Measurements from ENCODE around the gene SLC4A3. TPM values are rescaled to one million over a fixed set of nuclear protein-coding genes. Genes with fewer than 3 reads are reported as not detected.

Gene SLC4A3
- total and polyA plus RNA-seq, 2 of the 13 experiments (the other 11 are each of a cell fraction or from before 2014, with no cell fraction given) = 0.18 to 0.95 TPM

DNA sequence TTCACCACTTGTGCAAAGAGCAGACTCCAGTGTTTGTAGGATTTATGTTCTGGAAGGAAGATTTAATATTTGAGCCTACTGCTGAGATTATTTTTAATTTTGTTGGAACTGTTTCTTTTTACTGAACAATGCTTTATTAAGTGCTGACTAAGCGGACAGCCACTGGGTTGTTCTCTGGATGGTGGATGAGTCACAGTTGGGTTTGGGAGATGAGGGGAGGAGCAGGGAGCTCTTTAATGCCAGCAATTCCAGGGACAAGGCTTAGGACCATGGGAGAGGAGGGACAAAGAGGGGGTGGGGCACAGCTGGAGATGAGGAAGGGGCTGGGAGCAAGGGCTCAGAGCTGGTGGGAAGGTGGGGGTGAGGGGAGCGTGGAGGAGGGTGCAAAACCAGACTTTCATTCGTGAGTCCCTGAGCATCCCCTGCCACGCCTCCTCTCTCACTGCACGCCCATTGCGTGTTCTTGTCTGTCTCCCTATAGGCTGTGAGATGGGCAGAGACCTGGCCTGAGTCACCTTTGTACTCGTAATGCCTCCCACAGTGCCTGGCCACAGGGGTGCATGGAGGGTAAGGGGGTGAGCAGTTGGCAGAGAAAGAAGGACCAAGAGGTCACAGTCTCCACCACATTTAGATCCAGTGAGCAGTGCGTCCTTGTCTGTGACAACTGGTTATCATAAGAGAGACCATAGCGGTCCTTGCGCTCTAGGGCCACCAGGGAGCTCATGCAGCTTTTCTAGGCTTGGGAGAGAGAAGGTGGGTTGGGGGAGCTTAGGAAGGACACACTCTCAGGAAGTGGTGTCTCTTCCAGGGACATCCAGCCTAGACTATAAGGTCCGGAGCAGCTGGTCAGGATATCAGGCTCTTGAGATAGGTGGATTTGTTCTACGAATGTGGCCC lies 18.4 kb downstream of the SLC4A3 start (continued):
- TF ChIP-seq ZNF674 (CRISPR knock-in tag; IDR thresholded peaks at IDR 0.05; ENCODE audit: low read depth) = no peak
- TF ChIP-seq ZFP1 (CRISPR knock-in tag; IDR thresholded peaks at IDR 0.05) = no peak
- no peak for TF ChIP-seq ZNF17 (CRISPR knock-in tag; IDR thresholded peaks at IDR 0.05)
- no peak for TF ChIP-seq TMF1 (CRISPR knock-in tag; IDR thresholded peaks at IDR 0.05; ENCODE audit: low read depth)
- TF ChIP-seq ZNF747 (CRISPR knock-in tag; IDR thresholded peaks at IDR 0.05; ENCODE audit: borderline replicate concordance) = no peak
- TF ChIP-seq, protein P1, sequence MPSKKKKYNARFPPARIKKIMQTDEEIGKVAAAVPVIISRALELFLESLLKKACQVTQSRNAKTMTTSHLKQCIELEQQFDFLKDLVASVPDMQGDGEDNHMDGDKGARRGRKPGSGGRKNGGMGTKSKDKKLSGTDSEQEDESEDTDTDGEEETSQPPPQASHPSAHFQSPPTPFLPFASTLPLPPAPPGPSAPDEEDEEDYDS (CRISPR knock-in tag; IDR thresholded peaks at IDR 0.05) = no peak
- TF ChIP-seq FOXJ3 (CRISPR knock-in tag; IDR thresholded peaks at IDR 0.05; ENCODE audit: borderline replicate concordance) = no peak
- peak; percentile 47 for TF ChIP-seq XRCC5 (optimal IDR thresholded peaks at IDR 0.05; ENCODE audit: low read length)
- TF ChIP-seq ZMYM2 (CRISPR knock-in tag; IDR thresholded peaks at IDR 0.05) = no peak

DNA sequence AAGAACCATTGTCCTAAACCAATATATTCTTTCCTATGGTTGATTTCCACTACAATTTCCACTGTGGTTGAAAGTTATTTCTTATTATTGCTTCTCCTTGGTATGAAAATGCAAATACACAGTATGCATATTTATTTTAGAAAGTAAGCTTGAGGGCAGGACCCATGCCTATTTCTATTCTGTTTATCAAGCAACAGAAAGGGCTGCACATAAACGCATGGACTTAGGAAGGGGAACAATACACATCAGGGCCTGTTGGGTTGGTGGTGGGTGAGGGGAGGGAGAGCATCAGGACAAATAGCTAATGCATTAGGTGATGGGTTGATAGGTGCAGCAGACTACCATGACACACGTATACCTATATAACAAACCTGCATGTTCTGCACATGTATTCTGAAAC lies 20.7 kb downstream of the SLC4A3 start:
- no peaks in the 10 kb centered on the region for H3K79me2 ChIP-seq (ENCODE audit: insufficient read depth, low read length)
- WGBS (ENCODE audit: low lambda C conversion rate) = 22% methylated on average over 2 of the region's 2 CpGs
- H3K4me2 ChIP-seq (ENCODE audit: low read depth, low read length) = no peak overlapping the region
- no peaks in the 10 kb centered on the region for H4K20me1 ChIP-seq (ENCODE audit: insufficient read depth, low read length)
- ATAC-seq = no peak
- H3K4me1 ChIP-seq (ENCODE audit: insufficient read depth, low read length) = peaks cover 24% of the 10 kb centered on the region
- H3K36me3 ChIP-seq (replicated peaks in 1 of 2; ENCODE audit: control insufficient read depth in 1 of 2, insufficient read depth in 2 of 2, low read length in 2 of 2) = no peaks in the 10 kb centered on the region
- H3K4me3 ChIP-seq (replicated peaks in 1 of 3; ENCODE audit: insufficient read depth in 1 of 3, low read depth in 2 of 3, low read length in 3 of 3) = no peak overlapping the region
- TF ChIP-seq CBX1 (IDR thresholded peaks at IDR 0.05; ENCODE audit: low read depth) (no peak), SOX6 (IDR thresholded peaks at IDR 0.05) (no peak), SOX6 (CRISPR knock-in tag; IDR thresholded peaks at IDR 0.05) (no peak), ONECUT2 (CRISPR knock-in tag; IDR thresholded peaks at IDR 0.05) (no peak), FOXP1 (IDR thresholded peaks at IDR 0.05) (no peak), FOXP1 (CRISPR knock-in tag; IDR thresholded peaks at IDR 0.05) (no peak), HCFC1 (IDR thresholded peaks at IDR 0.05; ENCODE audit: low read depth, low read length) (no peak), EED (CRISPR knock-in tag; IDR thresholded peaks at IDR 0.05) (no peak), NFIC (IDR thresholded peaks at IDR 0.05; ENCODE audit: low read length) (no peak), SAP130 (CRISPR knock-in tag; IDR thresholded peaks at IDR 0.05; ENCODE audit: low read depth) (no peak), ATF3 (CRISPR knock-in tag; IDR thresholded peaks at IDR 0.05) (no peak), AHR (CRISPR knock-in tag; IDR thresholded peaks at IDR 0.05) (no peak), ZFP36 (IDR thresholded peaks at IDR 0.05; ENCODE audit: borderline replicate concordance, low read depth, low read length, partially characterized antibody) (no peak)
- ChIA-PET CTCF (ENCODE audit: low intra/inter-chr PET ratio, low total read pairs) (no interaction called here), POLR2A (no interaction called here)
- no peak overlapping the region for H3K9ac ChIP-seq (ENCODE audit: insufficient read depth, low read depth, low read length)
- no TSS peak for BruUV-seq (replicated peaks)
- H2AFZ ChIP-seq (ENCODE audit: low read length) = no peak overlapping the region
- FAIRE-seq = no peak
- no peaks in the 10 kb centered on the region for H3K9me3 ChIP-seq (ENCODE audit: low read length)
- H3K27ac ChIP-seq (ENCODE audit: extremely low read length, insufficient read depth, low read length) = no peak overlapping the region
- peaks cover 4 to 57% of the 10 kb centered on the region in 2 experiments for H3K27me3 ChIP-seq (ENCODE audit: control insufficient read depth in 1 of 2, insufficient read depth in 2 of 2, low read length in 2 of 2)
- DNase-seq (ENCODE audit: low spot score) = no peak
- in situ Hi-C loops (cut with HindIII; ENCODE audit: extremely low pct_ligation_motif_present, low pct_unique_long_range_greater_than_20kb) = no loop called here
- intact Hi-C loops (cut with micrococcal nuclease; ENCODE audit: unreplicated experiment) = no loop called here
